Measurements from ENCODE around the gene ADGRV1.
"Not testable (repeated sequence)": the region's sequence is repeated elsewhere in the genome, so short reads cannot be mapped to it uniquely, and the experiment has no call there.

ADGRV1 gene

DNA sequence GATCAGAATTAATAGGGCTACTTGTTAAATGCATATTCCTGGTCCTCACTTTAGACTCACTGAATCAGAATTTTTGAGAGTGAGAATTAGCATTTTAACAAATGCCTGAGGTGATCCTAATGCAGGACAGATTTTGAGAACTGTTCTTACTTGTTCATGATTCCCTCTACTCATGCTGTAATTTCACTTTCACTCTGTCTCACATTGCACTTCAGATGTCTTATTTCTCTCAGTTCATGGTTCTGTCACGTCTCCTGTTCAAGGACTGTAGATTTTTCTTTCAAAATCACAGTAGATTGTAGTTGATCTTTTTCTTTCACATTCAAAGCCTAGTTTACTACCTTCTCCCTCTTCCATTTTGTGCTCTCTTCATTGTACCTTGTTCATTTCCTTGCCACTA, 54.3 kb downstream of the ADGRV1 start:
- DNase-seq (ENCODE audit: insufficient read length) (no peak), FAIRE-seq (peak; percentile 56)
- TF ChIP-seq POLR2AphosphoS5 (IDR thresholded peaks at IDR 0.05; ENCODE audit: low read depth, low read length) (no peak), TAF1 (IDR thresholded peaks at IDR 0.05; ENCODE audit: borderline replicate concordance, low read depth, low read length) (no peak), POLR2A (IDR thresholded peaks at IDR 0.05; ENCODE audit: low read depth, low read length) (no peak)

DNA sequence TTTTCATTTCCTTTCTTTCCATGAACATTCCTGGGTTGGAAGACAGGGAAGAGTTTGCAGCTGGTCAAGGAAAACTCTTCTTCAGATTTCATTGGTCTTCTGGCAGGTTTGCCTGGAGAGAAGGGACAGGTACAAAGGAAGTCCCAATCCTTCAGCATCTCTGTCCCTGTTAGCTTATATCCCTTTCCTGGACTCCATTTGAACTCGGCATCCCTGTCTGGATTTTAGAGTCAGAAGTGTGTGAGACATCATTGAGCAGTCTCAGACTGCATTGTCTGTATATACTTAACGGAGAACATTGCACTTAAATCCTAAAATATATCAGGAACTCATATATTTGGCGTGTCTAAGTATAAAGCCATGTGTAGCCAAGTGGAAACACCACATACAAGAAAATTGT, 54.9 kb downstream of the ADGRV1 start:
- no peak for TF ChIP-seq POLR2A (IDR thresholded peaks at IDR 0.05; ENCODE audit: low read depth, low read length)
- no peak for TF ChIP-seq TAF1 (IDR thresholded peaks at IDR 0.05; ENCODE audit: borderline replicate concordance, low read depth, low read length)
- no peak for TF ChIP-seq POLR2AphosphoS5 (IDR thresholded peaks at IDR 0.05; ENCODE audit: low read depth, low read length)
- FAIRE-seq: peak; percentile 27
- no peak for DNase-seq (ENCODE audit: insufficient read length)

DNA sequence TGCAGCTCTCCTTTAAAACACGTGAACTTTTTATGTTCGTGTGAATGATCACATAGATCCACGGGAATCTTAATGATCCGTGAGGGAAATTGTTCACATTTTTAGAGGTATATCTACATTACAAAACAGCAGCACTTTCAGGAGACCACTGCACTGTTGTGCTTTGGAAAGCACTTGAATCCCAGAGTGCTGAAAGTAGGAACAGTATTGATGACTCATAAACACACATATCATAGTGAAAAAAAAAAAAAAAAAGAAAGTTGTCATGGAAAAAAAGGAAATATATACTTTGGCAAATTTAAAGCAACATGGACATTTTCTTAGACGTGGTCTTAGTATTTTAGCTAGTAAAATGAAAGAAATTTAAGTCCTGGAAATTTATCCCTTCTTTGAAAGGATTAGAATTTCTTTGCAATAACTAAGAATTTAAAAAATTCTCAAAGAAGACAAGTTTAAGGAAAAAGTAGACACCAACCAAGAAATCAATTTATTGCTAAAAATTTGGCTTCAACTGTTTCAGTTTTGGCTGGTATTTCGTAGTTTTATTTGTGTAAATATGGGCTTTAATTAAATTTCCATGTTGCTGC, 55.4 kb downstream of the ADGRV1 start:
- FAIRE-seq: no peak
- no peak for TF ChIP-seq POLR2A (IDR thresholded peaks at IDR 0.05; ENCODE audit: low read depth, low read length)

DNA sequence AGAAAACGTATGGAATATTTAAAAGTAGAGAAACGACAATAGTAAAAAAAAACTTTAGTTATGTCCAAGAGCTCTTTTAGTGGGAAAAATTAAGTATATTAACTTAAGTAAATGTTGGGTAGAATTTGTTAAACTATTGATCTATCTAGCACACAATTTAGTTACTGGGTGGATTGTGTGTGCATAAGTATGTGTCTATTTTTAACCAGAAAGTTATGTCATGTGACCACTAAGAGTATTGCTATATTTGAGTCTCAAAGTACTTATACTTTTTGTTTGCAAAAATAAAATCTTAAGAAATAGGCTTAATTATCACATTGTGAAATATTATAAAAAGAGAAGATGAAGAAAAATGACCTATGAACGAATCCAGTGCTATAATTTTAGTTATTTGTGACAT, 56.8 kb downstream of the ADGRV1 start:
- TF ChIP-seq POLR2AphosphoS5 (IDR thresholded peaks at IDR 0.05; ENCODE audit: low read depth, low read length) (no peak), TAF1 (IDR thresholded peaks at IDR 0.05; ENCODE audit: borderline replicate concordance, low read depth, low read length) (no peak), POLR2A (IDR thresholded peaks at IDR 0.05; ENCODE audit: low read depth, low read length) (no peak)
- FAIRE-seq (no peak), DNase-seq (ENCODE audit: insufficient read length) (no peak)

More for the DNA sequence above, 55.4 kb downstream of the ADGRV1 start:
- DNase-seq (ENCODE audit: insufficient read length): no peak

GRCh38 chr5:90618071-90618470, 59.5 kb downstream of the ADGRV1 start:
- DNase-seq (ENCODE audit: insufficient read length) (no peak), FAIRE-seq (no peak)
- TF ChIP-seq TAF1 (IDR thresholded peaks at IDR 0.05; ENCODE audit: borderline replicate concordance, low read depth, low read length) (no peak), POLR2AphosphoS5 (IDR thresholded peaks at IDR 0.05; ENCODE audit: low read depth, low read length) (no peak), POLR2A (IDR thresholded peaks at IDR 0.05; ENCODE audit: low read depth, low read length) (no peak)

GRCh38 chr5:90619762-90620161, 61.2 kb downstream of the ADGRV1 start:
- not testable (repeated sequence) for FAIRE-seq; DNase-seq (ENCODE audit: insufficient read length)

- TF ChIP-seq POLR2A (IDR thresholded peaks at IDR 0.05; ENCODE audit: low read depth, low read length) (no peak), POLR2AphosphoS5 (IDR thresholded peaks at IDR 0.05; ENCODE audit: low read depth, low read length) (no peak), TAF1 (IDR thresholded peaks at IDR 0.05; ENCODE audit: borderline replicate concordance, low read depth, low read length) (no peak)
- no peak for DNase-seq (ENCODE audit: insufficient read length)
- no peak for FAIRE-seq
Measured at GRCh38 chr5:90621848-90622247, 63.3 kb downstream of the ADGRV1 start.

GRCh38 chr5:90626493-90626892, 67.9 kb downstream of the ADGRV1 start:
- DNase-seq (ENCODE audit: insufficient read length) (no peak), FAIRE-seq (no peak)
- no peak for TF ChIP-seq POLR2AphosphoS5 (IDR thresholded peaks at IDR 0.05; ENCODE audit: low read depth, low read length)
- TF ChIP-seq TAF1 (IDR thresholded peaks at IDR 0.05; ENCODE audit: borderline replicate concordance, low read depth, low read length): no peak
- TF ChIP-seq POLR2A (IDR thresholded peaks at IDR 0.05; ENCODE audit: low read depth, low read length): no peak

DNA sequence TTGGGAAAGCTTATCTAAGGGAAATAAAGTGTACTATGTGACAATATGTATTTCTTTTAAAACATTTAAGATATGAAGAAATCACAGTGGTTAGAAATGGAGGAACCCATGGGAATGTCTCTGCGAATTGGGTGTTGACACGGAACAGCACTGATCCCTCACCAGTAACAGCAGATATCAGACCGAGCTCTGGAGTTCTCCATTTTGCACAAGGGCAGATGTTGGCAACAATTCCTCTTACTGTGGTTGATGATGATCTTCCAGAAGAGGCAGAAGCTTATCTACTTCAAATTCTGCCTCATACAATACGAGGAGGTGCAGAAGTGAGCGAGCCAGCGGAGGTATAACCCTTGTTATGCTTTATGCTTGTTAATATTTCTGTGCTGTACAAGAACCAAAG, 69.9 kb downstream of the ADGRV1 start:
- DNase-seq (ENCODE audit: insufficient read length) (no peak), FAIRE-seq (no peak)
- TF ChIP-seq TAF1 (IDR thresholded peaks at IDR 0.05; ENCODE audit: borderline replicate concordance, low read depth, low read length) (no peak), POLR2AphosphoS5 (IDR thresholded peaks at IDR 0.05; ENCODE audit: low read depth, low read length) (no peak), POLR2A (IDR thresholded peaks at IDR 0.05; ENCODE audit: low read depth, low read length) (no peak)

GRCh38 chr5:90632791-90633190, 74.2 kb downstream of the ADGRV1 start:
- TF ChIP-seq POLR2AphosphoS5 (IDR thresholded peaks at IDR 0.05; ENCODE audit: low read depth, low read length) (no peak), POLR2A (IDR thresholded peaks at IDR 0.05; ENCODE audit: low read depth, low read length) (no peak), TAF1 (IDR thresholded peaks at IDR 0.05; ENCODE audit: borderline replicate concordance, low read depth, low read length) (no peak)
- FAIRE-seq (no peak), DNase-seq (ENCODE audit: insufficient read length) (no peak)

- TF ChIP-seq POLR2AphosphoS5 (IDR thresholded peaks at IDR 0.05; ENCODE audit: low read depth, low read length) (no peak), TAF1 (IDR thresholded peaks at IDR 0.05; ENCODE audit: borderline replicate concordance, low read depth, low read length) (no peak)
- no peak for FAIRE-seq
- DNase-seq (ENCODE audit: insufficient read length): no peak
Measured at GRCh38 chr5:90636948-90637347, 78.4 kb downstream of the ADGRV1 start.

- TF ChIP-seq POLR2A (IDR thresholded peaks at IDR 0.05; ENCODE audit: low read depth, low read length): no peak
- no peak for TF ChIP-seq POLR2AphosphoS5 (IDR thresholded peaks at IDR 0.05; ENCODE audit: low read depth, low read length)
- no peak for TF ChIP-seq TAF1 (IDR thresholded peaks at IDR 0.05; ENCODE audit: borderline replicate concordance, low read depth, low read length)
- no peak for FAIRE-seq
Measured at GRCh38 chr5:90637731-90638130, 79.1 kb downstream of the ADGRV1 start.

GRCh38 chr5:90638878-90639277, 80.3 kb downstream of the ADGRV1 start:
- DNase-seq (ENCODE audit: insufficient read length) (no peak), FAIRE-seq (no peak)
- TF ChIP-seq POLR2AphosphoS5 (IDR thresholded peaks at IDR 0.05; ENCODE audit: low read depth, low read length): no peak
- TF ChIP-seq POLR2A (IDR thresholded peaks at IDR 0.05; ENCODE audit: low read depth, low read length): no peak
- no peak for TF ChIP-seq TAF1 (IDR thresholded peaks at IDR 0.05; ENCODE audit: borderline replicate concordance, low read depth, low read length)

More at GRCh38 chr5:90637731-90638130, 79.1 kb downstream of the ADGRV1 start:
- no peak for DNase-seq (ENCODE audit: insufficient read length)
